GM12872 (cell line): Measurements from ENCODE around the gene IZUMO4.
A peak's percentile ranks its signal among the peaks of the same experiment; 100 is the strongest.

Experiments used
- TF ChIP-seq, protein P1 (sequence below): IDR thresholded peaks from 3 replicates; pipeline ENCODE4 v1.5.1; 2011; ENCODE audit warnings: low read depth, mild to moderate bottlenecking, low read length, moderate library complexity; ENCODE audit not compliant: insufficient read depth

Gene IZUMO4

DNA sequence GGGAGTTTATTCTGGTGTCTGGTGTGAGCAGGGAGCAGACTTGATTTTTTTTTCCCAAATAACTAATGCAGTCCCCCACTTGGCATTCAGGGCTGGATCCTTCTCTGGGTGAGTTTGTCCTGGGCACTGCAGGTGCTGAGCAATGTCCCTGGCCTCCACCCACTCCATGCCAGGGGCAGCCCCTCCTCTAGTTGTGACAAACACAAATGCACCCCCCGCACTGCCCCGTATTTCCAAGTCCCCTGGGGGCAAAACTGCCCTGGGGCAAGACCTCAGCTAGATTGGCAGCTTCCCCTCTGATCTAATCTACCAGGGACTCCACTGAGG is 7.0 kb upstream of the IZUMO4 start:
- TF ChIP-seq, protein P1, sequence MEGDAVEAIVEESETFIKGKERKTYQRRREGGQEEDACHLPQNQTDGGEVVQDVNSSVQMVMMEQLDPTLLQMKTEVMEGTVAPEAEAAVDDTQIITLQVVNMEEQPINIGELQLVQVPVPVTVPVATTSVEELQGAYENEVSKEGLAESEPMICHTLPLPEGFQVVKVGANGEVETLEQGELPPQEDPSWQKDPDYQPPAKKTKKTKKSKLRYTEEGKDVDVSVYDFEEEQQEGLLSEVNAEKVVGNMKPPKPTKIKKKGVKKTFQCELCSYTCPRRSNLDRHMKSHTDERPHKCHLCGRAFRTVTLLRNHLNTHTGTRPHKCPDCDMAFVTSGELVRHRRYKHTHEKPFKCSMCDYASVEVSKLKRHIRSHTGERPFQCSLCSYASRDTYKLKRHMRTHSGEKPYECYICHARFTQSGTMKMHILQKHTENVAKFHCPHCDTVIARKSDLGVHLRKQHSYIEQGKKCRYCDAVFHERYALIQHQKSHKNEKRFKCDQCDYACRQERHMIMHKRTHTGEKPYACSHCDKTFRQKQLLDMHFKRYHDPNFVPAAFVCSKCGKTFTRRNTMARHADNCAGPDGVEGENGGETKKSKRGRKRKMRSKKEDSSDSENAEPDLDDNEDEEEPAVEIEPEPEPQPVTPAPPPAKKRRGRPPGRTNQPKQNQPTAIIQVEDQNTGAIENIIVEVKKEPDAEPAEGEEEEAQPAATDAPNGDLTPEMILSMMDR: no peak

DNA sequence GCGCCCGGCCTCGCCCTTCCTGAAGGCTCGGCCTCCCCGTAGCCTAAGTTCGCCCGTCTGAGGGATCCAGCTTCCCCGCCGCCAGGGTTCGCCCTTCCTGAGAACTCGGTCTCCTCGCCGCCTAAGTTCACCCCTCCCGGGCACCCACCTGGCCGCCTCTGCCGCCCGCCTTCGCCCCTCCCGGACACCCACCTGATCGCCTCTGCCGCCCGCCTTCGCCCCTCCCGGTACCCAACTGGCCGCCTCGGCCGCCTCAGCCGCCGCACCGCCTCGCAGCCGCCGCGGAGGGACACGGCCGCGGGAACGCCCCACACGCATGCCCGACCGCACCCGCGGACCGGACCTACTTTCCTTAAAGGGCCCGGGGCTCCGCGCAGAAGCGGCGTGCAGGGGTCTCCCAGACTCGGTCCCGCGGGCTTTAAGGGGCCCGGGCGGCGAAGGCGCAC is 658 bp upstream of the IZUMO4 start, which contains the start of gene MOB3A:
MOB3A (minus strand) TSS at position 293 of the 446 bp plus-strand sequence. CDS start 17,766 bp downstream, outside the sequence.
- TF ChIP-seq, protein P1: peak; percentile 48; the same call in 2 of the 3 replicates

DNA sequence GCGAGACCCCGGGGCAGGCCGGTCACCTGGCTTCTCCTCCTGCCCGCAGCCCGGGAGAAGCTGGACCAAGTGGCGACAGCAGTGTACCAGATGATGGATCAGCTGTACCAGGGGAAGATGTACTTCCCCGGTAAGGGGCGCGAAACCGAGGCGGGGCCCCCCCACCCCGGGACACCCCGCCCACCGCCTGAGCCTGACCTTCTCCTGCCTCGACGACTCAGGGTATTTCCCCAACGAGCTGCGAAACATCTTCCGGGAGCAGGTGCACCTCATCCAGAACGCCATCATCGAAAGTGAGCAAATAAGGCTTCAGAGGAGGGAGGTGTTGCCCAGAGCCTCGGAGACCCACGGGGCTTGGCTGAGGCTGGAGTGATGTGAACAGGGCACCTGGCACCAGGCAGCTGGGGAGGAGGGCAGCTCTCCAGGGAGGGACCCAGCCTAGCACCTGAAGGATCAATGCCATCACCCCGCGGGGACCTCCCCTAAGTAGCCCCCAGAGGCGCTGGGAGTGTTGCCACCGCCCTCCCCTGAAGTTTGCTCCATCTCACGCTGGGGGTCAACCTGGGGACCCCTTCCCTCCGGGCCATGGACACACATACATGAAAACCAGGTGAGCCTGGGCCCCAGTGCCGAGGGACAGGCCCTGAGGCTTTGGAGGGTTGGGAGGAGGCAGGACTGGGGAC is 629 bp downstream of the IZUMO4 start:
- TF ChIP-seq, protein P1: no peak

DNA sequence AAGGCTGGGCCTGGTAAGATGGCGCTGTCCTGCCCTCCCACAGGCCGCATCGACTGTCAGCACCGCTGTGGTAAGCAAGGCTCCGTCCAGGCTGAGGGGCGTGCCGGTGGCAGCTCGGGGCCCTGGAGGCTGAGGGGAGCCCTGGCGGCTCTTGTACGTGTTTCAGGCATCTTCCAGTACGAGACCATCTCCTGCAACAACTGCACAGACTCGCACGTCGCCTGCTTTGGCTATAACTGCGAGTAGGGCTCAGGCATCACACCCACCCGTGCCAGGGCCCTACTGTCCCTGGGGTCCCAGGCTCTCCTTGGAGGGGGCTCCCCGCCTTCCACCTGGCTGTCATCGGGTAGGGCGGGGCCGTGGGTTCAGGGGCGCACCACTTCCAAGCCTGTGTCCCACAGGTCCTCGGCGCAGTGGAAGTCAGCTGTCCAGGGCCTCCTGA is 1.2 kb downstream of the IZUMO4 start:
- TF ChIP-seq, protein P1: no peak

DNA sequence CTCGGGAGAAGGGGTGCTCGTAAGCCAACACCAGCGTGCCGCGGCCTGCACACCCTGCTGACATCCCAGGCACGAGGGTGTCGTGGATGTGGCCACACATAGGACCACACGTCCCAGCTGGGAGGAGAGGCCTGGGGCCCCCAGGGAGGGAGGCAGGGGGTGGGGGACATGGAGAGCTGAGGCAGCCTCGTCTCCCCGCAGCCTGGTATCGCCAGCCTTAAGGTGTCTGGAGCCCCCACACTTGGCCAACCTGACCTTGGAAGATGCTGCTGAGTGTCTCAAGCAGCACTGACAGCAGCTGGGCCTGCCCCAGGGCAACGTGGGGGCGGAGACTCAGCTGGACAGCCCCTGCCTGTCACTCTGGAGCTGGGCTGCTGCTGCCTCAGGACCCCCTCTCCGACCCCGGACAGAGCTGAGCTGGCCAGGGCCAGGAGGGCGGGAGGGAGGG is 2.4 kb downstream of the IZUMO4 start:
- TF ChIP-seq, protein P1: no peak

DNA sequence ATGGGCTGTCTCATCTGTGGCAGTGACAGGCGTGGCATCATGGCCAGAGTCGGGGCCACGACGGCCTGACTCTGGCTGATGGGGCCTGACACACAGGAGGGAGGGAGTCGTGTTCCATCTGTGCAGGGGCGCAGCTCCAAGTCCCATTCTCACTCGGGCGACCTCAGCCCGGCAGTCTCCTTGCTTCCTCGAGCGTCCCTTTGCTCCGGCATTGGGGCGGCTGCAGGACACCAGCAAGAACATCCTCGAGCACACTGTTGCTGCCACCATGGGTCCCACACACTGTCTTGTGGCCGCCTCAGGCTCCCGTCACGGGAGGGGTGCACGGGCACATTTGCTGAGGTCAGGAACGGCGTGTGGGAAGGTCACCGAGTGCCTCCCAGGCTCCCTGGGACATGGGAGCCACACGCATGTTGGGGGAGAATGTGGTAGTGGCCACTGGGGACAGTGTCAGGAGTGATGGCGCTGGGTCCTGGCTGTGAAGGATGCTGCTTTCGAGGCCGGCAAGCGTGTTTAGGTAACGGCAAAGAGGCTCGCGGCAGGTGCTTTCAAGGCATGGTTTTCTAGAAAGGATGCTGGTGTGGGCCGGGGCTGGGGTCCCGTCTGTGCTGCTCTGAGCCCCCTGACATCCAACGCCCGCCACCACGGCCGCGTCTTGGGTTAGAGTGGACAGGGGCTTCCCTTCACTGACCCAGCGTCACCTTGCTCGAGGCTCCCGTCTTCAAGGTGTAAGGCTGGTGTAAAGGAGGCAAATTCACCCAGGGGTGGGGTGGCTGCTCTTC is 3.4 kb downstream of the IZUMO4 start:
- TF ChIP-seq, protein P1: no peak

DNA sequence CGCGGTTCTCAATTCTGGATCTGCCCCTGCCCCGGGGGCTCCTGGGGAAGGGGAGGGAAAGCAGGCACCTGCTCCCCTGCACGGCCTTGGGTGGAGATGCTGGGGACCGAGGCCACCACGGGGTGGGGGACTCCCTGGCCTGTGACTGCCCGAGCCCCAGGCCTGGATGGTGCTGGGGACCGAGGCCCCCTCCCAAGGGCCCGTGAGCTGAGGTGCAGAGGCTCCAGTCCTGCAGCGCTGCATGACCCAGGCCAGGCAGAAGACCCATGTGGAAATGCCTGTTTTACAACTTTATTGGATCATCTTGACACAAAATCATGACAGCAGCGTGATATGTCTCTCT is 4.0 kb downstream of the IZUMO4 start:
- TF ChIP-seq, protein P1: no peak
